AG04449 (cell line): ENCODE measurements around the gene TWIST2.

Experiments
- CTCF ChIA-PET: fragments of 350-600 bp; formaldehyde crosslinking; extraction: SDS; loops from one replicate; lab custom pipeline; 2021; ENCODE audit warnings: antibody characterized with exemption; lab: Yijun Ruan, JAX
- POLR2A ChIA-PET: fragments of 400-600, 350-600 bp; formaldehyde crosslinking; extraction: SDS; loops from one replicate; lab custom pipeline; 2020; ENCODE audit warnings: antibody characterized with exemption, inconsistent platforms; lab: Yijun Ruan, JAX
- DNase-seq: peaks from one replicate; pipeline ENCODE4 v3.0.0-alpha.2; 2010; ENCODE audit warnings: low read depth, low spot score
- H3K4me3 ChIP-seq: 2 replicates; pipeline ENCODE4 v1.5.1; 2011; ENCODE audit warnings: low read depth, mild to moderate bottlenecking, control low read depth, low read length
- TF ChIP-seq, protein P1 (sequence below): IDR thresholded peaks from one replicate; pipeline ENCODE4 v1.5.1; 2011; ENCODE audit warnings: mild to moderate bottlenecking, moderate library complexity, low read length, control low read depth, inconsistent platforms; ENCODE audit not compliant: insufficient read depth; ENCODE audit errors: missing control alignments

TWIST2 gene

DNA sequence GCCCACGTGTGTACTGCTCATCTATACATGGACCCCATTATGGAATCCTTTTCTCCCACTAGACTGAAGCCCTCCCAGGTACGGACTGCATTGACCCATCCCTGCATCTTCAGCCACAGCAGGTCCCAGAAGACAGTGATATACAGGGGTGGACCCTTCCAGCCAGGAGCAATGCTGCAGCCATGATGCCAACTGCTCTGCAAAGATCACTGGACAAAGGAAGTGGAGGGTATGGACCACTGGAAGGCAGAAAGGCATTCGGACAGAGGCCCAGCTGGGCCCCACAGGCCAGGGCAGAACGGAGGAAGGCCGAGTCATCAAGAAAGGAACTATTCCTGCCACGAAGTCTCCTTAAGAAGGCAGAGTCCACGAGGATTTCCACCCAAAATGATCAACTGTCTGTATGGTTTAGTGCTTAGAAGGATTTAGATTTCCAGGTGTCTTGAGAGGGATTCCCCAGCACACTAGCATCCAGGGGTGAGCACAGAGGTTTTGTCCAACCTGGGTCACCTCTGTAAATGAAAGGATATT lies 93.4 kb downstream of the TWIST2 start:
- TF ChIP-seq, protein P1, sequence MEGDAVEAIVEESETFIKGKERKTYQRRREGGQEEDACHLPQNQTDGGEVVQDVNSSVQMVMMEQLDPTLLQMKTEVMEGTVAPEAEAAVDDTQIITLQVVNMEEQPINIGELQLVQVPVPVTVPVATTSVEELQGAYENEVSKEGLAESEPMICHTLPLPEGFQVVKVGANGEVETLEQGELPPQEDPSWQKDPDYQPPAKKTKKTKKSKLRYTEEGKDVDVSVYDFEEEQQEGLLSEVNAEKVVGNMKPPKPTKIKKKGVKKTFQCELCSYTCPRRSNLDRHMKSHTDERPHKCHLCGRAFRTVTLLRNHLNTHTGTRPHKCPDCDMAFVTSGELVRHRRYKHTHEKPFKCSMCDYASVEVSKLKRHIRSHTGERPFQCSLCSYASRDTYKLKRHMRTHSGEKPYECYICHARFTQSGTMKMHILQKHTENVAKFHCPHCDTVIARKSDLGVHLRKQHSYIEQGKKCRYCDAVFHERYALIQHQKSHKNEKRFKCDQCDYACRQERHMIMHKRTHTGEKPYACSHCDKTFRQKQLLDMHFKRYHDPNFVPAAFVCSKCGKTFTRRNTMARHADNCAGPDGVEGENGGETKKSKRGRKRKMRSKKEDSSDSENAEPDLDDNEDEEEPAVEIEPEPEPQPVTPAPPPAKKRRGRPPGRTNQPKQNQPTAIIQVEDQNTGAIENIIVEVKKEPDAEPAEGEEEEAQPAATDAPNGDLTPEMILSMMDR = no peak
- CTCF ChIA-PET = interaction anchor here (1.0 to 1.8 kb wide), 5 partner anchors 16 to 428 kb away, joined by 3 to 5 read pairs (median 5); partner anchors contain the start of gene TWIST2
- no peak overlapping the region for H3K4me3 ChIP-seq
- POLR2A ChIA-PET = interaction anchor here (1.0 kb wide), 1 partner anchor 94 kb away, joined by 3 read pairs; the partner anchor contains the start of gene TWIST2
- no peak for DNase-seq

- TF ChIP-seq, protein P1 = no peak
- ChIA-PET CTCF (interaction anchor here (0.9 to 1.8 kb wide), 4 partner anchors 29 to 156 kb away, joined by 3 to 5 read pairs (median 4); partner anchors contain the start of gene TWIST2), POLR2A (interaction anchor here (1.0 kb wide), 1 partner anchor 94 kb away, joined by 3 read pairs; the partner anchor contains the start of gene TWIST2)
- H3K4me3 ChIP-seq = no peak overlapping the region
- no peak for DNase-seq
Measured at GRCh38 chr2:238942080-238942725, 94.3 kb downstream of the TWIST2 start.

DNA sequence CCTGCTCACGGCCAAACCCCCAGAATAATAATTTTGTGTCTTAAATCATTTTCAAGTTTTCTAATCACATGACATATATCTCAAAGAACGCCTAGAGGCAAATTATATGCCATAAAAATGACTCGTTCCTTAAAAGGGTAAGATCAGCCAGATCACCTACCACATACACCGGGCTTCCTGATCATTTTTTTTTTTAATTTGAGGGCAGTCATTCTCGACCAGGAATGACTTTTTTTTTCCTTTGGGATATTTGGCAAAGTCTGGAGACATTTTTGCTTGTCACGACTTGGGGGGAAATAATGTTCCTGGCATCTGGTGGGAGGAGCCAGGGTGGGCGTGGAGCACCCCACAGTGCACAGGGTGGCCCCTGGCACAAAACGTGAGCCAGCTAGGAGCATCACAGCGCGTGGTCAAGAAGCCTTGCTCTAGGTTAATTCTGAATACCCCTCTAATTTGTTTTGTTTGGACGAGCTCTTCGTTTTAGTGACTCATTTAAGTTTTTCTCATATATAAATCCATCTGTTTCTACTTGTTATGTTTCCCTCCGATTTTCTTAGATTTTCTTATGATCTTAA lies 94.9 kb downstream of the TWIST2 start:
- ChIA-PET POLR2A (no interaction called here), CTCF (interaction anchor here (0.9 to 1.8 kb wide), 3 partner anchors 28 to 157 kb away, joined by 3 to 5 read pairs (median 3); no protein-coding TSS in a partner anchor)
- no peak overlapping the region for H3K4me3 ChIP-seq
- TF ChIP-seq, protein P1 = no peak
- no peak for DNase-seq

- TF ChIP-seq, protein P1 = no peak
Measured at GRCh38 chr2:238943338-238944067, 95.6 kb downstream of the TWIST2 start.

DNA sequence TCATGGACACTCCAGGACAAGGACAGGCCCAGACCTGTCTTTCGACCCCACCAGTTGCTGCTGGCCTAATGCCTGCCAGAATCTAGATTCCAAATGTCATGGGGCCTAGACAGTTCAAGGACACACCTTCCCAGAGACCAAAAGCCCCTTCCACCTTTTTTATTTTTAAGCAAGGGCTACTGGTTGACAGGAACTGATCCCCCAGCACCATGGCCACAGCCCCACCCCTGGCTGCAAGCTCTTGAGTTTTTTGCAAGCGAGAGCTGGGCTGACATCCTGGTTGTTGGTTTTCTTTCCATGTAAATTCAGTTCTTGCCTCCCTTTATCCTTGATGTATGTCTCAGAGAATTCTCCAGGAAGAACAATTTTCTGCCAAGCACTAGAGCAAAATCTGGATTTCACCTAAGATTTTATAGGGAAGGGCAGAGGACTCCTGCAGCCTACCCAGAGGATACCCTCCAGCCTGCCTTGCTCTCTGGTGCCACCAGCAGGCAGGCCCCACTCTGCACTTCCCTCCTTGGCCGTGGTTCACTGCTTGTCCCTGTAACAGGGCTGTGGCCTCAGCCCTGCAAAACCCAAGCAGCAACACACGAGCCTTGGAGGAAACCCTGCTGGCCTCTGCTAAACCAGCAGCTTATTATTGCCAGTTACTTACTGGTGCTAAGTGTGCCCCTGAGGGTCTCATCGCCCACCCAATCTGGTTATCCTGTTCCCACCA lies 97.7 kb downstream of the TWIST2 start:
- POLR2A ChIA-PET = interaction anchor here (0.5 to 1.3 kb wide), 2 partner anchors 10 to 98 kb away, joined by 3 to 4 read pairs; partner anchors contain the start of gene TWIST2
- DNase-seq = no peak
- no peak overlapping the region for H3K4me3 ChIP-seq
- CTCF ChIA-PET = interaction anchor here (0.8 to 6.2 kb wide), 19 partner anchors 11 to 432 kb away, joined by 3 to 63 read pairs (median 3); no protein-coding TSS in a partner anchor
- TF ChIP-seq, protein P1 = peak; percentile 87

More at GRCh38 chr2:238943338-238944067, 95.6 kb downstream of the TWIST2 start:
- CTCF ChIA-PET = interaction anchor here (0.9 to 6.2 kb wide), 5 partner anchors 14 to 157 kb away, joined by 3 to 63 read pairs (median 3); no protein-coding TSS in a partner anchor
- no peak for DNase-seq
- no peak overlapping the region for H3K4me3 ChIP-seq
- POLR2A ChIA-PET = no interaction called here
